H1 (cell line): ENCODE results near the gene LCP1. TPM values are rescaled to one million over a fixed set of nuclear protein-coding genes. Genes with fewer than 3 reads are reported as not detected.

Source experiments
- CTCF ChIA-PET: fragments of 300-600 bp; sonication (Branson Sonifier 250); formaldehyde crosslinking; loops from one replicate; lab custom pipeline; 2021; ENCODE audit not compliant: partially characterized antibody; lab: Charles Lee
- POLR2A ChIA-PET: fragments of 300-600 bp; sonication (Branson Sonifier 250); formaldehyde crosslinking; loops from one replicate; lab custom pipeline; 2021; ENCODE audit warnings: inconsistent platforms; ENCODE audit not compliant: partially characterized antibody; lab: Charles Lee
- DNase-seq, 2 experiments: peaks; one replicate each; pipeline versions ENCODE4 v3.0.0 to v3.0.0-alpha.2; 2010 to 2022; ENCODE audit warnings: low spot score in 2 of 2, low read depth in 1 of 2, mixed read lengths in 1 of 2
- FAIRE-seq: peaks from 2 replicates; lab custom pipeline; 2011; peaks lifted over from hg19 to GRCh38; lab: Jason Lieb, UNC
- H2AFZ ChIP-seq: 2 replicates; pipeline ENCODE4 v1.8.1; 2012; ENCODE audit warnings: low read length, inconsistent platforms
- H2AK5ac ChIP-seq: 2 replicates; pipeline ENCODE4 v1.6.1; 2013; ENCODE audit warnings: low read depth, low read length
- H2BK120ac ChIP-seq: replicated peaks from 2 replicates; pipeline ENCODE3; 2013; ENCODE audit warnings: low read depth, low read length, inconsistent platforms
- H2BK12ac ChIP-seq: 2 replicates; pipeline ENCODE4 v1.6.1; 2013; ENCODE audit warnings: low read depth, low read length
- H2BK15ac ChIP-seq: 2 replicates; pipeline ENCODE4 v1.6.1; 2013; ENCODE audit warnings: low read length
- H2BK20ac ChIP-seq: 2 replicates; pipeline ENCODE4 v1.6.1; 2013; ENCODE audit warnings: low read length
- H2BK5ac ChIP-seq: 2 replicates; pipeline ENCODE4 v1.6.1; 2013; ENCODE audit warnings: low read depth, low read length
- H3K14ac ChIP-seq: 2 replicates; pipeline ENCODE4 v1.6.1; 2013; ENCODE audit warnings: inconsistent platforms; ENCODE audit not compliant: insufficient read length
- H3K18ac ChIP-seq: 2 replicates; pipeline ENCODE4 v1.6.1; 2013; ENCODE audit warnings: low read length; ENCODE audit errors: extremely low read depth
- H3K23ac ChIP-seq: 2 replicates; pipeline ENCODE4 v1.6.1; 2013; ENCODE audit warnings: inconsistent platforms; ENCODE audit not compliant: insufficient read length
- H3K23me2 ChIP-seq: 2 replicates; pipeline ENCODE4 v1.6.1; 2013; ENCODE audit warnings: low read depth, low read length
- H3K27ac ChIP-seq: 2 replicates; pipeline ENCODE4 v1.6.1; 2011; ENCODE audit warnings: low read depth, low read length, inconsistent platforms
- H3K27me3 ChIP-seq, 4 experiments: replicated peaks in 1 of 4; 1 replicate in 1 of 4; 2 replicates in 3 of 4; pipeline versions ENCODE4 v1.6.1 to v1.8.1; 2011 to 2013; ENCODE audit warnings: low read length in 3 of 4, mild to moderate bottlenecking in 3 of 4, inconsistent platforms in 2 of 4, mixed read lengths in 2 of 4, moderate library complexity in 1 of 4; ENCODE audit not compliant: control insufficient read depth in 3 of 4, insufficient read depth in 3 of 4; ENCODE audit errors: extremely low read depth in 1 of 4
- H3K36me3 ChIP-seq, 4 experiments: 2 replicates each; pipeline versions ENCODE4 v1.6.1 to v1.8.1; 2011 to 2013; ENCODE audit warnings: mild to moderate bottlenecking in 4 of 4, low read length in 3 of 4, moderate library complexity in 2 of 4, control low read depth in 1 of 4, inconsistent platforms in 1 of 4; ENCODE audit not compliant: insufficient read depth in 4 of 4, control insufficient read depth in 2 of 4
- H3K4ac ChIP-seq: replicated peaks from 2 replicates; pipeline ENCODE3; 2013; ENCODE audit warnings: low read length, low read depth, mixed read lengths, inconsistent platforms; ENCODE audit not compliant: insufficient read length
- H3K4me1 ChIP-seq, 4 experiments: replicated peaks in 1 of 4; 1 replicate in 1 of 4; 2 replicates in 3 of 4; pipeline versions ENCODE4 v1.6.1 to v1.8.1; 2011 to 2013; ENCODE audit warnings: low read length in 3 of 4, inconsistent platforms in 2 of 4, mixed read lengths in 1 of 4; ENCODE audit not compliant: insufficient read depth in 4 of 4, control insufficient read depth in 3 of 4
- H3K4me2 ChIP-seq, 2 experiments: 2 replicates each; pipeline versions ENCODE4 v1.6.1 to v1.8.1; 2011 to 2013; ENCODE audit warnings: low read depth in 2 of 2, low read length in 2 of 2, control low read depth in 1 of 2, inconsistent platforms in 1 of 2, mild to moderate bottlenecking in 1 of 2; ENCODE audit not compliant: insufficient read depth in 1 of 2
- H3K4me3 ChIP-seq, 4 experiments: fragments of 200-600, 300-600 bp in 1 of 4; sonication (generic), shearing (Covaris generic), sonication (Bioruptor Twin) in 1 of 4; 2 replicates each; pipeline versions ENCODE4 v1.5.1 to v1.8.1; 2011 to 2016; ENCODE audit warnings: low read length in 4 of 4, low read depth in 3 of 4, control low read depth in 2 of 4, inconsistent platforms in 2 of 4, mild to moderate bottlenecking in 2 of 4, mixed read lengths in 1 of 4, moderate library complexity in 1 of 4; ENCODE audit not compliant: insufficient read depth in 2 of 4; ENCODE audit errors: extremely low read depth in 1 of 4
- H3K56ac ChIP-seq: replicated peaks from 2 replicates; pipeline ENCODE3; 2013; ENCODE audit warnings: low read depth, mild to moderate bottlenecking, mixed read lengths, low read length, inconsistent platforms; ENCODE audit not compliant: insufficient read length
- H3K79me1 ChIP-seq: 2 replicates; pipeline ENCODE4 v1.6.1; 2013; ENCODE audit warnings: low read depth, low read length, control low read depth
- H3K79me2 ChIP-seq, 2 experiments: 2 replicates each; pipeline versions ENCODE4 v1.6.1 to v1.8.1; 2012 to 2013; ENCODE audit warnings: low read length in 2 of 2, mild to moderate bottlenecking in 2 of 2, inconsistent platforms in 1 of 2; ENCODE audit not compliant: insufficient read depth in 2 of 2, control insufficient read depth in 1 of 2
- H3K9ac ChIP-seq, 4 experiments: replicated peaks in 1 of 4; 1 replicate in 1 of 4; 2 replicates in 3 of 4; pipeline versions ENCODE4 v1.6.1 to v1.8.1; 2011 to 2013; ENCODE audit warnings: low read depth in 3 of 4, low read length in 3 of 4, control low read depth in 2 of 4, mild to moderate bottlenecking in 2 of 4, moderate library complexity in 2 of 4, inconsistent platforms in 1 of 4; ENCODE audit errors: extremely low read depth in 1 of 4
- H3K9me3 ChIP-seq, 2 experiments: 2 replicates each; pipeline versions ENCODE4 v1.6.1 to v1.8.1; 2012 to 2013; ENCODE audit warnings: mild to moderate bottlenecking in 2 of 2, moderate library complexity in 2 of 2, control low read depth in 1 of 2, inconsistent platforms in 1 of 2, low read depth in 1 of 2, low read length in 1 of 2, mixed read lengths in 1 of 2; ENCODE audit not compliant: insufficient read depth in 2 of 2
- H4K20me1 ChIP-seq, 2 experiments: replicated peaks in 1 of 2; 2 replicates each; pipeline versions ENCODE3 to v1.8.1; 2011 to 2013; ENCODE audit warnings: inconsistent platforms in 2 of 2, low read length in 2 of 2, mild to moderate bottlenecking in 1 of 2; ENCODE audit not compliant: insufficient read depth in 2 of 2, control insufficient read depth in 1 of 2
- H4K5ac ChIP-seq: 2 replicates; pipeline ENCODE4 v1.6.1; 2013; ENCODE audit warnings: low read length, low read depth, mixed read lengths, inconsistent platforms; ENCODE audit not compliant: insufficient read length
- H4K8ac ChIP-seq: 2 replicates; pipeline ENCODE4 v1.8.0; 2013; ENCODE audit warnings: mild to moderate bottlenecking, moderate library complexity, low read length, inconsistent platforms; ENCODE audit not compliant: insufficient read depth; ENCODE audit errors: extremely low read depth
- H4K91ac ChIP-seq: replicated peaks from 2 replicates; pipeline ENCODE3; 2013; ENCODE audit warnings: low read length, mixed read lengths, inconsistent platforms; ENCODE audit not compliant: insufficient read length
- MAFK ChIP-seq: IDR thresholded peaks from 2 replicates; pipeline ENCODE4 v1.6.1; 2012; ENCODE audit warnings: low read depth, mild to moderate bottlenecking, improper control_type of control experiment, low read length
- SAP30 ChIP-seq: fragments of 300-600 bp; sonication (generic); IDR thresholded peaks from 2 replicates; pipeline ENCODE4 v1.7.1; 2012; ENCODE audit warnings: low read length, moderate library complexity, mild to moderate bottlenecking, inconsistent platforms; ENCODE audit not compliant: insufficient read depth, insufficient replicate concordance
- WGBS, 2 experiments: shearing (Covaris generic) in 1 of 2; methylation state at CpG; one replicate each; pipeline versions ENCODE4 v1.1.6 to v1.1.7; 2013 to 2015; ENCODE audit warnings: low lambda C conversion rate in 2 of 2, mixed read lengths in 2 of 2, inconsistent platforms in 1 of 2, low coverage in 1 of 2, missing lambda C conversion rate in 1 of 2; ENCODE audit not compliant: insufficient replicate concordance in 2 of 2, insufficient coverage in 1 of 2, insufficient read length in 1 of 2; ENCODE audit errors: extremely low coverage in 1 of 2, missing lambda C conversion rate in 1 of 2; 5-methylcytosine and 5-hydroxymethylcytosine counted together
- polyA plus RNA-seq, 7 experiments: library from polyadenylated mRNA; depleted of rRNA in 3 of 7; stranded (reverse) in 5 of 7; unstranded in 2 of 7; fragments of >200 nt in 5 of 7; fragments of 200-250 nt in 2 of 7; gene quantifications; 1 replicate in 5 of 7; 2 replicates in 1 of 7; 4 replicates in 1 of 7; pipeline versions ENCODE4 v1.2.1 to v1.2.3, GENCODE V29; 2011 to 2013; ENCODE audit warnings: missing spikeins in 2 of 7, mixed read lengths in 2 of 7
- total RNA-seq: library from RNA; stranded (reverse); fragmentation: NEBNext Ultra II Directional; extraction: Animal tissue kit (Norgen Biotek cat#: 25700); gene quantifications from 2 replicates; pipeline ENCODE4 v1.2.1, GENCODE V29; 2021

Gene LCP1
- total and polyA plus RNA-seq, 2 of the 8 experiments (the other 6 are each of a cell fraction or from before 2014, with no cell fraction given): 0.65 to 4.3 TPM

- Histone ChIP-seq H3K23ac (no peak overlapping the region), H3K79me1 (no peaks in the 10 kb centered on the region), H3K18ac (no peak overlapping the region), H3K4ac (no peak overlapping the region), H3K9ac (no peak overlapping the region), H3K4me3 (no peak overlapping the region), H4K8ac (no peak overlapping the region), H3K4me2 (no peak overlapping the region), H3K4me1 (peaks cover 0 to 5% (median 0%) of the 10 kb centered on the region in 4 experiments; a peak in 1 of 7 replicates), H3K79me2 (no peaks in the 10 kb centered on the region), H3K14ac (no peak overlapping the region), H2BK20ac (no peak overlapping the region), H4K91ac (no peak overlapping the region), H3K9me3 (no peaks in the 10 kb centered on the region), H2BK12ac (no peak overlapping the region), H4K5ac (no peak overlapping the region), H3K23me2 (no peaks in the 10 kb centered on the region; the same call in 1 of the 2 replicates), H2BK120ac (no peak overlapping the region), H2BK5ac (no peak overlapping the region), H3K56ac (no peak overlapping the region), H4K20me1 (no peaks in the 10 kb centered on the region), H2AFZ (no peak overlapping the region), H3K36me3 (no peaks in the 10 kb centered on the region), H3K27me3 (no peaks in the 10 kb centered on the region), H2BK15ac (no peak overlapping the region)
- POLR2A ChIA-PET: no interaction called here
- no peak for DNase-seq
- 93% methylated on average over 7 of the region's 7 CpGs; no CpG with 5 or more reads in 1 of the 2 experiments for WGBS, 2 experiments
- no peak for FAIRE-seq
- TF ChIP-seq SAP30: no peak
- peak; percentile 38; the same call in 1 of the 2 replicates for TF ChIP-seq MAFK
- TF ChIP-seq, all 59 proteins: peak for 1
- H3K27ac ChIP-seq: no peak overlapping the region
- no peak overlapping the region for H2AK5ac ChIP-seq
- CTCF ChIA-PET: no interaction called here
These were observed 59.7 kb downstream of the LCP1 start for GRCh38 chr13:46122304-46122703.
